ENCODE results near the gene CST3. TPM values are rescaled to one million over a fixed set of nuclear protein-coding genes. Genes with fewer than 3 reads are reported as not detected.

CST3 gene
- total RNA-seq, 1 experiment from 2014 or later = 181 TPM

DNA sequence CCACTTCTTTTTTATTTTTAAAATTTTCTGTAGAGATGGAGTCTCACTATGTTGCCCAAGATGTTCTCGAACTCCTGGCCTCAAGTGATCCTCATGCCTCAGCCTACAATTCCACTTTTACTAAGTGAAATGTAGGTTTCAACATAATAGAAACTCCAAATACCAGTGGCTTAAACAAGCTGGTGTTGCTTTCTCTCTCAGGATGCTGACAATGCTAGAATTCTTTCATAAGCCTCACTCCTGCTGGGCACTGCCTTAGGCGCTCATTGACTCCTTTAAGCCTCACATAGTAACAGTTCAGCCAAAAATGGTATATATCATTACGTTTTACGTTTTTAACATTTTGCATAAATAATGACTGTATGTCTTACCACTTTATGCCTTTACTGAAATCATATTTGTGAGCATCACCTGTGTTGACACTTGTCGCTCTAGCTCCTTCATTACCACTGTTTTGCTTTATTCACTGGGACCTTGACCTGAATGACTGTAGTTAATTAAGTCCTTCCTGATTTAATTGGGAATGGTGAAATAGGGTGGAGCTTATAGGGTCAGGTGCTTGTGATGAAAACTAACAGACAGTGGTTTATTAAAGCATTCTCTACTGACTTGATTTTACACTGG is 28.2 kb downstream of the CST3 start:
- intact Hi-C loops (cut with micrococcal nuclease) = loop anchor here (5.0 kb wide), 1 partner anchor 58 kb away; no protein-coding TSS in a partner anchor
- CTCF ChIA-PET = no interaction called here

More for the DNA sequence above, 28.2 kb downstream of the CST3 start:
- H3K4me2 ChIP-seq (ENCODE audit: low read length) = no peak overlapping the region
- no peaks in the 10 kb centered on the region for H3K4me1 ChIP-seq (ENCODE audit: control insufficient read depth in 1 of 2, insufficient read depth in 2 of 2, low read length in 2 of 2)
- H2AFZ ChIP-seq (ENCODE audit: low read depth, low read length, poor library complexity, severe bottlenecking) = no peak overlapping the region
- TF ChIP-seq, protein P1, sequence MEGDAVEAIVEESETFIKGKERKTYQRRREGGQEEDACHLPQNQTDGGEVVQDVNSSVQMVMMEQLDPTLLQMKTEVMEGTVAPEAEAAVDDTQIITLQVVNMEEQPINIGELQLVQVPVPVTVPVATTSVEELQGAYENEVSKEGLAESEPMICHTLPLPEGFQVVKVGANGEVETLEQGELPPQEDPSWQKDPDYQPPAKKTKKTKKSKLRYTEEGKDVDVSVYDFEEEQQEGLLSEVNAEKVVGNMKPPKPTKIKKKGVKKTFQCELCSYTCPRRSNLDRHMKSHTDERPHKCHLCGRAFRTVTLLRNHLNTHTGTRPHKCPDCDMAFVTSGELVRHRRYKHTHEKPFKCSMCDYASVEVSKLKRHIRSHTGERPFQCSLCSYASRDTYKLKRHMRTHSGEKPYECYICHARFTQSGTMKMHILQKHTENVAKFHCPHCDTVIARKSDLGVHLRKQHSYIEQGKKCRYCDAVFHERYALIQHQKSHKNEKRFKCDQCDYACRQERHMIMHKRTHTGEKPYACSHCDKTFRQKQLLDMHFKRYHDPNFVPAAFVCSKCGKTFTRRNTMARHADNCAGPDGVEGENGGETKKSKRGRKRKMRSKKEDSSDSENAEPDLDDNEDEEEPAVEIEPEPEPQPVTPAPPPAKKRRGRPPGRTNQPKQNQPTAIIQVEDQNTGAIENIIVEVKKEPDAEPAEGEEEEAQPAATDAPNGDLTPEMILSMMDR (IDR thresholded peaks at IDR 0.05 in 2 of 3, conservative IDR thresholded peaks at IDR 0.05 in 1 of 3; ENCODE audit: borderline replicate concordance in 1 of 3, insufficient read depth in 1 of 3, low read depth in 2 of 3, low read length in 2 of 3) = no peak
- no peak for TF ChIP-seq ZNF274 (IDR thresholded peaks at IDR 0.05; ENCODE audit: low read depth, low read length)
- no peak for TF ChIP-seq SIN3A (IDR thresholded peaks at IDR 0.05; ENCODE audit: low read depth)
- TF ChIP-seq, protein P2, sequence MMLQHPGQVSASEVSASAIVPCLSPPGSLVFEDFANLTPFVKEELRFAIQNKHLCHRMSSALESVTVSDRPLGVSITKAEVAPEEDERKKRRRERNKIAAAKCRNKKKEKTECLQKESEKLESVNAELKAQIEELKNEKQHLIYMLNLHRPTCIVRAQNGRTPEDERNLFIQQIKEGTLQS (IDR thresholded peaks at IDR 0.05) = no peak
- no peak for TF ChIP-seq POLR2A (IDR thresholded peaks at IDR 0.05; ENCODE audit: borderline replicate concordance, extremely low read depth, insufficient read depth, insufficient read length)
- TF ChIP-seq EZH2phosphoT487 (IDR thresholded peaks at IDR 0.05; ENCODE audit: borderline replicate concordance) = no peak
- TF ChIP-seq, protein P3, sequence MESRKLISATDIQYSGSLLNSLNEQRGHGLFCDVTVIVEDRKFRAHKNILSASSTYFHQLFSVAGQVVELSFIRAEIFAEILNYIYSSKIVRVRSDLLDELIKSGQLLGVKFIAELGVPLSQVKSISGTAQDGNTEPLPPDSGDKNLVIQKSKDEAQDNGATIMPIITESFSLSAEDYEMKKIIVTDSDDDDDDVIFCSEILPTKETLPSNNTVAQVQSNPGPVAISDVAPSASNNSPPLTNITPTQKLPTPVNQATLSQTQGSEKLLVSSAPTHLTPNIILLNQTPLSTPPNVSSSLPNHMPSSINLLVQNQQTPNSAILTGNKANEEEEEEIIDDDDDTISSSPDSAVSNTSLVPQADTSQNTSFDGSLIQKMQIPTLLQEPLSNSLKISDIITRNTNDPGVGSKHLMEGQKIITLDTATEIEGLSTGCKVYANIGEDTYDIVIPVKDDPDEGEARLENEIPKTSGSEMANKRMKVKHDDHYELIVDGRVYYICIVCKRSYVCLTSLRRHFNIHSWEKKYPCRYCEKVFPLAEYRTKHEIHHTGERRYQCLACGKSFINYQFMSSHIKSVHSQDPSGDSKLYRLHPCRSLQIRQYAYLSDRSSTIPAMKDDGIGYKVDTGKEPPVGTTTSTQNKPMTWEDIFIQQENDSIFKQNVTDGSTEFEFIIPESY (IDR thresholded peaks at IDR 0.05; ENCODE audit: extremely low read depth, insufficient replicate concordance, low read length) = no peak
- TF ChIP-seq RAD21 (IDR thresholded peaks at IDR 0.05; ENCODE audit: low read depth) = no peak
- TF ChIP-seq TCF7L2 (IDR thresholded peaks at IDR 0.05; ENCODE audit: borderline replicate concordance, extremely low read depth, insufficient read depth, insufficient read length) = no peak
- no peak for TF ChIP-seq ELF1 (IDR thresholded peaks at IDR 0.05; ENCODE audit: borderline replicate concordance, low read depth)
- TF ChIP-seq SRF (IDR thresholded peaks at IDR 0.05; ENCODE audit: low read depth) = no peak
- TF ChIP-seq YY1 (IDR thresholded peaks at IDR 0.05; ENCODE audit: extremely low read depth, insufficient replicate concordance, low read depth, low read length) = no peak
- no peaks in the 10 kb centered on the region for H4K20me1 ChIP-seq (ENCODE audit: insufficient read depth)
- ChIA-PET POLR2A (no interaction called here), RAD21 (ENCODE audit: low non-redundant PET in 1 of 2, low total read pairs in 2 of 2, uncharacterized antibody in 2 of 2, unreplicated experiment in 2 of 2) (no interaction called here)
- no peak overlapping the region for H3K4me3 ChIP-seq (replicated peaks in 1 of 2; ENCODE audit: low read depth in 1 of 2, low read length in 2 of 2)
- DNase-seq (ENCODE audit: low read depth, low spot score) = no peak
- no peaks in the 10 kb centered on the region; the same call in 1 of the 2 replicates for H3K27me3 ChIP-seq (ENCODE audit: insufficient read depth, low read length)
- ATAC-seq = no peak
- H3K27ac ChIP-seq (ENCODE audit: low read depth, low read length) = no peak overlapping the region
- H3K9me3 ChIP-seq (ENCODE audit: control insufficient read depth in 1 of 2, insufficient read depth in 1 of 2, low read depth in 1 of 2, low read length in 2 of 2) = no peaks in the 10 kb centered on the region
- H3K79me2 ChIP-seq (ENCODE audit: insufficient read depth, low read length) = no peaks in the 10 kb centered on the region
- no peaks in the 10 kb centered on the region for H3K36me3 ChIP-seq (ENCODE audit: control insufficient read depth in 1 of 2, insufficient read depth in 2 of 2, low read length in 2 of 2)
- H3K9ac ChIP-seq (ENCODE audit: low read length) = no peak overlapping the region
- no peaks in the 10 kb centered on the region for H3K9me2 ChIP-seq (ENCODE audit: insufficient read depth)
- no TSS peak for BruUV-seq (replicated peaks)

Measured in HCT116 (cell line).